ENCODE measurements around the gene RABAC1. TPM values are rescaled to one million over a fixed set of nuclear protein-coding genes. Genes with fewer than 3 reads are reported as not detected.

The RABAC1 gene
- total and polyA plus RNA-seq, 2 of the 8 experiments (the other 6 are each of a cell fraction or from before 2014, with no cell fraction given): 124 to 439 TPM

DNA sequence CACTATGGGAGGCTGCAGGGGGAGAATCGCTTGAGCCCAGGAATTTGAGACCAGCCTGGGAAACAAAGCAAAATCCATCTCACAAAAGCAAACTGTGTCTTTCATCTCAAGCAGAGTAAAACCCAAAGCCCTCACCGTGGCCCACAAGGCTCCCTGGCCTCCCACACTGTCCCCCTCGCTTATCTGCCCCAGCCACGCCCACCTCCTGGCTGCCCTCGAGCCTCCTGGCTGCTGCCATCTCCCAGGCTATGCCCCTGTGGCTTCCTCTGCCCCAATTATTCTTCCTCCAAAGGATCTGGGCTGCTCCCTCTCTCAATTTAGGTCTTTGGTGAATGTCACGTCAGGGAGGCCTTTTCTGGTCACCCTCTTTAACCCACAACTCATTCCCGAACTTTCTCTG, 3.6 kb downstream of the RABAC1 start (continued):
- TF ChIP-seq BACH1 (IDR thresholded peaks at IDR 0.05; ENCODE audit: low read length): no peak

Measured in H1 (cell line).